A673 (cell line): ENCODE measurements around the gene CHST15. TPM values are rescaled to one million over a fixed set of nuclear protein-coding genes. Genes with fewer than 3 reads are reported as not detected.

Experiments
- BruUV-seq: library from RNA; stranded (reverse); fragments of 400-500 nt; replicated peaks from 2 replicates; lab custom pipeline; 2021; lab: Mats Ljungman, UMichigan
- CTCF ChIA-PET: fragments of 300-600 bp; sonication (Branson Sonifier 250); formaldehyde crosslinking; loops from one replicate; lab custom pipeline; 2022; ENCODE audit warnings: antibody characterized with exemption; lab: Charles Lee
- POLR2A ChIA-PET: fragments of 300-600 bp; sonication (Branson Sonifier 250); formaldehyde crosslinking; loops from one replicate; lab custom pipeline; 2022; ENCODE audit warnings: antibody characterized with exemption; ENCODE audit not compliant: low non-redundant PET; lab: Charles Lee
- DNase-seq: peaks from one replicate; pipeline ENCODE4 v3.0.0-alpha.2; 2015; ENCODE audit warnings: low spot score
- H3K27ac ChIP-seq: fragments of 200-600 bp; sonication (generic); 2 replicates; pipeline ENCODE4 v1.5.1; 2016; ENCODE audit warnings: mixed run types, low read depth, mild to moderate bottlenecking, mixed read lengths, antibody characterized with exemption, low read length; ENCODE audit not compliant: poor library complexity, severe bottlenecking
- H3K27me3 ChIP-seq: fragments of 200-600 bp; sonication (generic); replicated peaks from 2 replicates; pipeline ENCODE4 v1.6.1; 2017; ENCODE audit warnings: mixed run types, low read depth, mild to moderate bottlenecking, mixed read lengths, antibody characterized with exemption, low read length; ENCODE audit not compliant: insufficient read depth, poor library complexity
- H3K36me3 ChIP-seq: fragments of 200-600 bp; sonication (generic); 2 replicates; pipeline ENCODE4 v1.6.1; 2016; ENCODE audit warnings: mixed run types, mild to moderate bottlenecking, mixed read lengths, antibody characterized with exemption, low read length; ENCODE audit not compliant: insufficient read depth, poor library complexity, severe bottlenecking
- H3K4me1 ChIP-seq: fragments of 200-600 bp; sonication (generic); 2 replicates; pipeline ENCODE4 v1.6.1; 2017; ENCODE audit warnings: mixed run types, mild to moderate bottlenecking, mixed read lengths, antibody characterized with exemption, low read length; ENCODE audit not compliant: insufficient read depth, poor library complexity, severe bottlenecking
- H3K4me3 ChIP-seq: fragments of 200-600 bp; sonication (generic); 2 replicates; pipeline ENCODE4 v1.5.1; 2016; ENCODE audit warnings: low read depth, mixed run types, mild to moderate bottlenecking, mixed read lengths, low read length; ENCODE audit not compliant: poor library complexity, severe bottlenecking
- H3K9me3 ChIP-seq: fragments of 200-600 bp; sonication (generic); 2 replicates; pipeline ENCODE4 v1.6.1; 2016; ENCODE audit warnings: mixed run types, low read depth, mild to moderate bottlenecking, mixed read lengths, antibody characterized with exemption, low read length; ENCODE audit not compliant: poor library complexity, severe bottlenecking
- CTCF ChIP-seq: fragments of 300-800, 200-600 bp; sonication (generic); conservative IDR thresholded peaks from 2 replicates; pipeline ENCODE4 v1.5.1; 2017; ENCODE audit warnings: low read depth, mild to moderate bottlenecking, antibody characterized with exemption, low read length, moderate library complexity, mixed read lengths
- EZH2 ChIP-seq: fragments of 200-600 bp; sonication (generic); IDR thresholded peaks from 2 replicates; pipeline ENCODE4 v1.6.1; 2017; ENCODE audit warnings: borderline replicate concordance, low read depth, mild to moderate bottlenecking, mixed read lengths, antibody characterized with exemption, low read length; ENCODE audit not compliant: poor library complexity, severe bottlenecking
- intact Hi-C: fragments of 100-400 bp; cut with micrococcal nuclease; formaldehyde crosslinking; loops from one replicate; pipeline ENCODE4 v1.10.0; 2022; ENCODE audit not compliant: unreplicated experiment
- total RNA-seq: library from RNA; stranded (reverse); gene quantifications from 2 replicates; pipeline ENCODE4 v1.2.3, GENCODE V29; 2021

The CHST15 gene
- total RNA-seq, 1 experiment from 2014 or later = 1.7 TPM

GRCh38 chr10:123997486-123998196 is 95.8 kb downstream of the CHST15 start:
- ChIA-PET POLR2A (no interaction called here), CTCF (interaction anchor here (4.8 kb wide), 1 partner anchor 392 kb away, joined by 57 read pairs; no protein-coding TSS in a partner anchor)
- no TSS peak for BruUV-seq
- Histone ChIP-seq H3K36me3 (no peaks in the 10 kb centered on the region), H3K4me1 (no peaks in the 10 kb centered on the region), H3K4me3 (no peak overlapping the region), H3K9me3 (no peaks in the 10 kb centered on the region), H3K27me3 (peaks cover 15% of the 10 kb centered on the region), H3K27ac (no peak overlapping the region)
- TF ChIP-seq EZH2 = no peak
- no peak for TF ChIP-seq CTCF
- intact Hi-C loops = loop anchor here (10.0 kb wide), 1 partner anchor 257 kb away; no protein-coding TSS in a partner anchor
- no peak for DNase-seq

- DNase-seq = no peak
- TF ChIP-seq CTCF (no peak), EZH2 (no peak)
These were observed 96.4 kb downstream of the CHST15 start for GRCh38 chr10:123997013-123997412.

GRCh38 chr10:123996302-123996701 is 97.1 kb downstream of the CHST15 start:
- no peak for DNase-seq
- H3K9me3 ChIP-seq = no peaks in the 10 kb centered on the region
- TF ChIP-seq CTCF = no peak
- no peak for TF ChIP-seq EZH2
- ChIA-PET CTCF (interaction anchor here (4.8 kb wide), 1 partner anchor 393 kb away, joined by 57 read pairs; no protein-coding TSS in a partner anchor), POLR2A (no interaction called here)
- H3K27ac ChIP-seq = no peak overlapping the region
- H3K36me3 ChIP-seq = no peaks in the 10 kb centered on the region
- no TSS peak for BruUV-seq
- no peaks in the 10 kb centered on the region for H3K4me1 ChIP-seq
- intact Hi-C loops = loop anchor here (10.0 kb wide), 1 partner anchor 258 kb away; no protein-coding TSS in a partner anchor
- H3K27me3 ChIP-seq = peaks cover 27% of the 10 kb centered on the region
- no peak overlapping the region for H3K4me3 ChIP-seq

More at GRCh38 chr10:123997013-123997412, 96.4 kb downstream of the CHST15 start:
- BruUV-seq = no TSS peak
- Histone ChIP-seq H3K4me3 (no peak overlapping the region), H3K27me3 (peaks cover 20% of the 10 kb centered on the region), H3K27ac (no peak overlapping the region), H3K9me3 (no peaks in the 10 kb centered on the region), H3K4me1 (no peaks in the 10 kb centered on the region), H3K36me3 (no peaks in the 10 kb centered on the region)
- intact Hi-C loops = loop anchor here (10.0 kb wide), 1 partner anchor 258 kb away; no protein-coding TSS in a partner anchor
- ChIA-PET POLR2A (no interaction called here), CTCF (interaction anchor here (4.8 kb wide), 1 partner anchor 392 kb away, joined by 57 read pairs; no protein-coding TSS in a partner anchor)
